Kidney epithelial cell (primary cell): ENCODE data around the gene LDLRAD2. TPM values are rescaled to one million over a fixed set of nuclear protein-coding genes. Genes with fewer than 3 reads are reported as not detected.
"Not testable (repeated sequence)": the region's sequence is repeated elsewhere in the genome, so short reads cannot be mapped to it uniquely, and the experiment has no call there.

ENCODE experiments used
- DNase-seq: peaks from one replicate; pipeline ENCODE4 v3.0.0-alpha.2; 2010; ENCODE audit warnings: low read depth
- H3K27me3 ChIP-seq: 2 replicates; pipeline ENCODE4 v1.6.0; 2011; ENCODE audit warnings: low read length; ENCODE audit not compliant: control insufficient read depth, insufficient read depth
- H3K36me3 ChIP-seq: 2 replicates; pipeline ENCODE4 v1.5.1; 2011; ENCODE audit warnings: low read length; ENCODE audit not compliant: control insufficient read depth, insufficient read depth
- H3K4me3 ChIP-seq: 2 replicates; pipeline ENCODE4 v1.5.1; 2011; ENCODE audit warnings: low read depth, mild to moderate bottlenecking, control low read depth, low read length
- CTCF ChIP-seq: IDR thresholded peaks from 2 replicates; pipeline ENCODE4 v1.5.1; 2011; ENCODE audit warnings: mild to moderate bottlenecking, moderate library complexity, low read length, control low read depth, inconsistent platforms; ENCODE audit not compliant: insufficient read depth, poor library complexity, severe bottlenecking
- total RNA-seq: library from RNA; depleted of rRNA; stranded (reverse); fragments of >200 nt; gene quantifications from 2 replicates; pipeline ENCODE4 v1.2.3, GENCODE V29; 2015

The LDLRAD2 gene
- total RNA-seq, 1 donor from 2014 or later, result not detected

- peaks cover 4% of the 10 kb centered on the region for H3K36me3 ChIP-seq
- no peaks in the 10 kb centered on the region for H3K27me3 ChIP-seq
- TF ChIP-seq CTCF, result no peak
- no peak overlapping the region for H3K4me3 ChIP-seq
- no peak for DNase-seq
These were observed 10.3 kb downstream of the LDLRAD2 start for GRCh38 chr1:21822349-21822748.

GRCh38 chr1:21823206-21823979, 11.3 kb downstream of the LDLRAD2 start:
- TF ChIP-seq CTCF, result no peak
- Histone ChIP-seq H3K27me3 (no peaks in the 10 kb centered on the region), H3K36me3 (peaks cover 5% of the 10 kb centered on the region), H3K4me3 (no peak overlapping the region)
- no peak for DNase-seq

- TF ChIP-seq CTCF, result no peak
- peaks cover 6% of the 10 kb centered on the region for H3K36me3 ChIP-seq
- no peak overlapping the region for H3K4me3 ChIP-seq
- no peaks in the 10 kb centered on the region for H3K27me3 ChIP-seq
- DNase-seq, result no peak
These were observed 12.1 kb downstream of the LDLRAD2 start for GRCh38 chr1:21823980-21824702.

- DNase-seq, result no peak
- H3K36me3 ChIP-seq, result peaks cover 9% of the 10 kb centered on the region
- no peak overlapping the region for H3K4me3 ChIP-seq
- no peaks in the 10 kb centered on the region for H3K27me3 ChIP-seq
- no peak for TF ChIP-seq CTCF
These were observed 12.9 kb downstream of the LDLRAD2 start for GRCh38 chr1:21824926-21825325.

GRCh38 chr1:21825393-21825792, 13.3 kb downstream of the LDLRAD2 start:
- Histone ChIP-seq H3K4me3 (no peak overlapping the region), H3K36me3 (peaks cover 9% of the 10 kb centered on the region), H3K27me3 (no peaks in the 10 kb centered on the region)
- DNase-seq, result no peak
- TF ChIP-seq CTCF, result no peak

GRCh38 chr1:21826694-21827093, 14.6 kb downstream of the LDLRAD2 start:
- H3K4me3 ChIP-seq, H3K27me3 ChIP-seq, DNase-seq: not testable (repeated sequence)
- peaks cover 16% of the 10 kb centered on the region for H3K36me3 ChIP-seq
